ENCODE data around the gene IKZF1.
A peak's percentile ranks its signal among the peaks of the same experiment; 100 is the strongest.

The IKZF1 gene

GRCh38 chr7:50264908-50265307, 39.6 kb upstream of the IKZF1 start:
- peak overlapping the region; percentile 73 for H3K4me2 ChIP-seq (ENCODE audit: low read length)
- peaks cover 86% of the 10 kb centered on the region for H3K4me1 ChIP-seq (ENCODE audit: low read length)
- H3K9ac ChIP-seq (ENCODE audit: low read length) = peak overlapping the region; percentile 74
- no peaks in the 10 kb centered on the region for H4K20me1 ChIP-seq (ENCODE audit: insufficient read depth, low read length)
- no peak overlapping the region for H2AFZ ChIP-seq (ENCODE audit: low read depth, low read length)
- H3K4me3 ChIP-seq (ENCODE audit: low read length) = peak overlapping the region; percentile 33
- peaks cover 6% of the 10 kb centered on the region; the same call in 1 of the 2 replicates for H3K9me3 ChIP-seq (ENCODE audit: insufficient read depth, low read length)
- H3K27ac ChIP-seq (ENCODE audit: low read length) = peak overlapping the region; percentile 96
- H3K27me3 ChIP-seq (ENCODE audit: low read depth, low read length) = no peaks in the 10 kb centered on the region
- H3K79me2 ChIP-seq (ENCODE audit: low read length) = peaks cover 14% of the 10 kb centered on the region
- peaks cover under 1% of the 10 kb centered on the region for H3K36me3 ChIP-seq (replicated peaks; ENCODE audit: low read depth, low read length)
- no peak for TF ChIP-seq CTCF (IDR thresholded peaks at IDR 0.05; ENCODE audit: low read depth, low read length)
- no peak for TF ChIP-seq EZH2phosphoT487 (IDR thresholded peaks at IDR 0.05; ENCODE audit: low read depth)

- no peak for TF ChIP-seq CTCF (IDR thresholded peaks at IDR 0.05; ENCODE audit: low read depth, low read length)
- no peak for TF ChIP-seq EZH2phosphoT487 (IDR thresholded peaks at IDR 0.05; ENCODE audit: low read depth)
- H3K4me3 ChIP-seq (ENCODE audit: low read length) = peak overlapping the region; percentile 41
These were observed 38.4 kb upstream of the IKZF1 start for GRCh38 chr7:50265968-50266634.

DNA sequence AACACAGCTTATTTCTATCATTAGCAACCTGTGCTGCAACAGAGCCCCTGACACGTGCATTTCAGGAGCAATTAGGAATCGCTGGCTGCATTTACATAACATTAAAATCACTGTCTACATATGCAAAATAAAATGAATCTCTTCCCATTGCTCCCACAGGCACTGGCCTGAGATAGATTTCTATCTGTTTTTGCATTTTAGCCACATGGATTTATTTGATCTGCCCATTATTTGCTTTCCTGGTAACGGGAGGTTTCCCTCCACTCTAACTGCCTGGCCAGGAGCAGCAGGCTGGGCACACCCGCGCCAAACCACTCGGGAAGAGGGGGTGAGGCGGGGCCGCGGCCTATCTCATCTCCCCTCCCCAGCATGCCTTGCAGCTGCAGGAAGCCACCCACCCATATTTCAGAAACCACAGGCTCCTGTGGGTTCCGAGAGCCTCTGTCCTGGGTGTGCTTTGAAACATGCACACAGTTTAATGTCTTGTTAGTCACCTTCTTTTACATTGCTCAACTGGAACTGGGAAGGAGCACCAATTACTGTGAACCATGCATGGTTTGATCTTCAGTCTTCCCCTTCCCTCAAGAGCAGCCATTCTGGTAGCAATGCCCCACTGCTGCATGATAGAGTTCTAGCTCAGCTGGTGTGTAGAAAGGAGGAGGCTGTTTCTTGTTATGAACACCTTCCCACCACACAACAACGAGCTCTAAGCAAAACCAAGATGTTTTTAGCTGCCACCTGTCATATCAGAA, 37.7 kb upstream of the IKZF1 start:
- Histone ChIP-seq H2AFZ (ENCODE audit: low read depth, low read length) (peak overlapping the region; percentile 41; the same call in 1 of the 2 replicates), H3K27ac (ENCODE audit: low read length) (peak overlapping the region; percentile 96), H3K4me3 (ENCODE audit: low read length) (peak overlapping the region; percentile 41), H3K4me2 (ENCODE audit: low read length) (peak overlapping the region; percentile 73), H3K9ac (ENCODE audit: low read length) (peak overlapping the region; percentile 74), H3K9me3 (ENCODE audit: insufficient read depth, low read length) (peaks cover 12% of the 10 kb centered on the region; the same call in 1 of the 2 replicates), H3K27me3 (ENCODE audit: low read depth, low read length) (no peaks in the 10 kb centered on the region), H3K4me1 (ENCODE audit: low read length) (peaks cover 100% of the 10 kb centered on the region), H4K20me1 (ENCODE audit: insufficient read depth, low read length) (no peaks in the 10 kb centered on the region), H3K79me2 (ENCODE audit: low read length) (peaks cover 16% of the 10 kb centered on the region), H3K36me3 (replicated peaks; ENCODE audit: low read depth, low read length) (peaks cover 5% of the 10 kb centered on the region)
- TF ChIP-seq EZH2phosphoT487 (IDR thresholded peaks at IDR 0.05; ENCODE audit: low read depth) = no peak
- no peak for TF ChIP-seq CTCF (IDR thresholded peaks at IDR 0.05; ENCODE audit: low read depth, low read length)

More at GRCh38 chr7:50265968-50266634, 38.4 kb upstream of the IKZF1 start:
- H3K9ac ChIP-seq (ENCODE audit: low read length) = peak overlapping the region; percentile 74
- H3K4me2 ChIP-seq (ENCODE audit: low read length) = peak overlapping the region; percentile 73
- peak overlapping the region; percentile 96 for H3K27ac ChIP-seq (ENCODE audit: low read length)
- no peaks in the 10 kb centered on the region for H3K27me3 ChIP-seq (ENCODE audit: low read depth, low read length)
- H3K4me1 ChIP-seq (ENCODE audit: low read length) = peaks cover 98% of the 10 kb centered on the region
- H3K9me3 ChIP-seq (ENCODE audit: insufficient read depth, low read length) = peaks cover 12% of the 10 kb centered on the region; the same call in 1 of the 2 replicates
- H2AFZ ChIP-seq (ENCODE audit: low read depth, low read length) = no peak overlapping the region
- H3K36me3 ChIP-seq (replicated peaks; ENCODE audit: low read depth, low read length) = peaks cover 5% of the 10 kb centered on the region
- H3K79me2 ChIP-seq (ENCODE audit: low read length) = peaks cover 14% of the 10 kb centered on the region
- no peaks in the 10 kb centered on the region for H4K20me1 ChIP-seq (ENCODE audit: insufficient read depth, low read length)

DNA sequence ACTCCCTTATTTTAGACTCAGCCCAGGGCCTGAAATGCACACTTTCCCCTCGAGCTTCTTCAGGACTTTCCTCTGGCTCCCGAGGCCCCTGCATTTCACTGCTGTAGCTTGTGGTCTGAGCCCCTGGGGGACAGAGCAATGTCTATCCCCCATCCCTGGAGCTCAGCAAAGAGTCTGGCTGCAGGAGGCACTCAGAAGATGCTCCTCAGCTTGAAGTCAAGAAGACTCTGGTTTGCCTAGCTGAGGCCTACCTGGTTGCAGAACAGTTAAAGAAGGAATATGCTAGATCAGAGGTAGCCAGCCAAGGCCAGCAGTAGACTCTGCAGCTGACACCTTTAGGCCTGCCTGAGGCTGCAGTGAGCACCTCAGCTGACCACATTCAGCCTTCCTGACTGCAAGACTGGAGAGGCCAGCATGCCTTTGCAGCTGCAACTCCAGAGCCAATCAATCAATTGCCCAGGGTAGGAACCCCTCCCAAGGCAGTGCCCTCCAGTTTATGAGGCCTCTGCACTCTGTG, 36.9 kb upstream of the IKZF1 start:
- Histone ChIP-seq H3K27ac (ENCODE audit: low read length) (peak overlapping the region; percentile 96), H3K4me2 (ENCODE audit: low read length) (peak overlapping the region; percentile 73), H3K4me3 (ENCODE audit: low read length) (peak overlapping the region; percentile 41; the same call in 1 of the 2 replicates), H4K20me1 (ENCODE audit: insufficient read depth, low read length) (no peaks in the 10 kb centered on the region), H3K27me3 (ENCODE audit: low read depth, low read length) (no peaks in the 10 kb centered on the region), H3K9me3 (ENCODE audit: insufficient read depth, low read length) (peaks cover 12% of the 10 kb centered on the region; the same call in 1 of the 2 replicates), H3K36me3 (replicated peaks; ENCODE audit: low read depth, low read length) (peaks cover 5% of the 10 kb centered on the region), H2AFZ (ENCODE audit: low read depth, low read length) (no peak overlapping the region), H3K4me1 (ENCODE audit: low read length) (peaks cover 100% of the 10 kb centered on the region), H3K9ac (ENCODE audit: low read length) (peak overlapping the region; percentile 74), H3K79me2 (ENCODE audit: low read length) (peaks cover 22% of the 10 kb centered on the region)
- TF ChIP-seq EZH2phosphoT487 (IDR thresholded peaks at IDR 0.05; ENCODE audit: low read depth) = no peak
- TF ChIP-seq CTCF (IDR thresholded peaks at IDR 0.05; ENCODE audit: low read depth, low read length) = no peak

Data from OCI-LY3 (cell line).